ENCODE measurements around the gene GEMIN2. TPM values are rescaled to one million over a fixed set of nuclear protein-coding genes. Genes with fewer than 3 reads are reported as not detected.
"Not testable (repeated sequence)": the region's sequence is repeated elsewhere in the genome, so short reads cannot be mapped to it uniquely, and the experiment has no call there.

Gene GEMIN2, protein sequence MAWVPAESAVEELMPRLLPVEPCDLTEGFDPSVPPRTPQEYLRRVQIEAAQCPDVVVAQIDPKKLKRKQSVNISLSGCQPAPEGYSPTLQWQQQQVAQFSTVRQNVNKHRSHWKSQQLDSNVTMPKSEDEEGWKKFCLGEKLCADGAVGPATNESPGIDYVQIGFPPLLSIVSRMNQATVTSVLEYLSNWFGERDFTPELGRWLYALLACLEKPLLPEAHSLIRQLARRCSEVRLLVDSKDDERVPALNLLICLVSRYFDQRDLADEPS
- polyA plus RNA-seq (ENCODE audit: insufficient read length in 10 of 10), result 10 to 100 TPM; 12.4 to 23.0 (median 18.3) TPM
- long read RNA-seq, donor 1, transcript GEMIN2-202 (10 exons, 1,420 nt), result major isoform, 5 of 6 reads
- long read RNA-seq, donor 1, partial matches to known transcripts, result 0 of 6 reads
- long read RNA-seq, donor 1, other reads (novel, unspliced or antisense), result 0 of 6 reads
- long read RNA-seq, donor 2, partial matches to known transcripts, result 0 of 7 reads
- long read RNA-seq, donor 2, other reads (novel, unspliced or antisense), result 0 of 7 reads
- long read RNA-seq, donor 3, result 0 reads
- long read RNA-seq, donor 4, transcript GEMIN2-202 (10 exons, 1,420 nt), result major isoform, 6 of 7 reads
- long read RNA-seq, donor 4, partial matches to known transcripts, result 0 of 7 reads
- long read RNA-seq, donor 4, other reads (novel, unspliced or antisense), result 0 of 7 reads
- long read RNA-seq, donor 5, partial matches to known transcripts, result 0 of 4 reads
- long read RNA-seq, donor 5, other reads (novel, unspliced or antisense), result 0 of 4 reads
- long read RNA-seq, donor 6, partial matches to known transcripts, result 0 of 6 reads
- long read RNA-seq, donor 6, other reads (novel, unspliced or antisense), result 0 of 6 reads
- long read RNA-seq, donor 7, partial matches to known transcripts, result 0 of 2 reads
- long read RNA-seq, donor 7, other reads (novel, unspliced or antisense), result 0 of 2 reads
- long read RNA-seq, donor 8, partial matches to known transcripts, result 8 of 11 reads
- long read RNA-seq, donor 8, other reads (novel, unspliced or antisense), result 0 of 11 reads
- long read RNA-seq, donor 9, partial matches to known transcripts, result 0 of 1 reads
- long read RNA-seq, donor 9, other reads (novel, unspliced or antisense), result 0 of 1 reads

DNA sequence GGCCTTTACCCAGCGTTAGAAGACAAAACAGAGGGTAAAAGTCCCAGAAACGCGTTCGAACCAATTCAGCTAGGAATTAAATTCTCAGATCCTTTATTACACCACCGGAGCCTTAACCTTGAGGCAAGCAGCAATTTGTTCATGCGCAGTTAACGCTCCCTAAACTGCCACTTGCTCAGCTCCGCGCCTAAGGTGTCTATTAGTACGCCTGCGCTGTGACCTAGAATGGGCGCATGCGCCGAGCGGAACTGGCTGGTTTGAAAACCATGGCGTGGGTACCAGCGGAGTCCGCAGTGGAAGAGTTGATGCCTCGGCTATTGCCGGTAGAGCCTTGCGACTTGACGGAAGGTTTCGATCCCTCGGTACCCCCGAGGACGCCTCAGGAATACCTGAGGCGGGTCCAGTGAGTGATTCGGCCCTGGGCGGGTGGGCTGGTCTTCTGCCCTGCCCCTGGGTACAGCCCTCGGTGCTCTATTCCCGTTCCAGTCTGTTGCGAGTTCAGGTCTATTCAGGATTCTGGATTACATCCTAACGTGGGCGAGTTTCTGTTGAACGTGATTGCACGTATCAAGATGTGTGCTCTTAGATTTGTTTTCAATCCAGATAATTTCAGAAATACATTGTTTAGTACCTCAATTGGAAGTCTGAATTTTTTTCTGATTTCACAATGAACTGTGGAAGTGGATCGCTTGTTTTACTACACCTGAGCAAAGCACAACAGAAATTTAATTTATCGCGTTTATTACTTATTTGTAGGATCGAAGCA, at the start of gene GEMIN2:
Gene GEMIN2, plus strand, starts transcription at position 251 of the 766 bp plus-strand sequence. Its CDS starts 16 bp downstream, at position 267.
- DNase-seq, result peak; percentile 95 to 97 (median 95)

DNA sequence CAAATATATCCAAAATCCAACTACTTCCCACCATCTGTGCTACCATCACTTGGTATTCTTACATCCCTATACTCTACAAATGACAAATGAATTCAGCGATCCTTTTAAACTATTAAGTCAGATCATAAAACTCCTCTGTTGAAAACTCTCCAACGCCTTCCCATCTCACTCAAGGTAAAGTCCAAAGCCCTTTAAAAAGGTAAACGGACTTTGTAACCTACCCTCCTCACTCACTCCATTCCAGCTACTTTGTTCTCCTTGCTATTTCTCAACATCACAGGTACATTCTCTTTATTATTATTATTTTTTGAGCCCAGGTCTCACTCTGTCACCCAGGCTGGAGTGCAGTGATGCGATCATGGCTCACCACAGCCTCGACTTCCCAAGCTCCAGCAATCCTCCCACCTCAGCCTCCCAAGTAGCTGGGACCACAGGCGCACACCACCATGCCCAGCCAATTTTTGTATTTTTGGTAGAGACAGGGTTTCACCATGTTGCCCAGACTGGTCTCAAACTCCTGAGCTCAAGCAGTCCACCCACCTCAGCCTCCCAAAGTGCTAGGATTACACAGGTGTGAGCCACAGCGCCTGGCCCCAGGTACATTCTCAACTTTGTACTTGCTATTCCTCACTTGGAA, 44.8 kb upstream of the GEMIN2 start:
- DNase-seq, result not testable (repeated sequence)

DNA sequence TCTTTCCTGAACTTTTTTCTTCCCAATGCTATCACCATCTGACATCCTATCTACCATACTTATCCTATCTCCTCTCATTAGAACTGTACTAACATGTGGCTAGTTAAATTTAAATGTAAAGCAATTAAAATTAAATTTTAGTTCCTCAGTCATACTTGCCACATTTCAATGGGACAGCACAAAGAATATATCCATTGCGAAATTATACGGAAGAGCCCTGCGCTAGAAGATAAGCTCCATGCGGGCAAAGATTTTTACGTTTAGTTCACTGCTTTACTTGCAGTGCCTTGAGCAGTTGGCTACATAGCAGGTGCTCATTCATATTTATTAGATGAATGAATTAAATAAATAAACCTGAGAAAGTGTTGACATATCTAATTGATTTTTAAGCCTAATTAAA, 44.2 kb upstream of the GEMIN2 start:
- no peak for DNase-seq

DNA sequence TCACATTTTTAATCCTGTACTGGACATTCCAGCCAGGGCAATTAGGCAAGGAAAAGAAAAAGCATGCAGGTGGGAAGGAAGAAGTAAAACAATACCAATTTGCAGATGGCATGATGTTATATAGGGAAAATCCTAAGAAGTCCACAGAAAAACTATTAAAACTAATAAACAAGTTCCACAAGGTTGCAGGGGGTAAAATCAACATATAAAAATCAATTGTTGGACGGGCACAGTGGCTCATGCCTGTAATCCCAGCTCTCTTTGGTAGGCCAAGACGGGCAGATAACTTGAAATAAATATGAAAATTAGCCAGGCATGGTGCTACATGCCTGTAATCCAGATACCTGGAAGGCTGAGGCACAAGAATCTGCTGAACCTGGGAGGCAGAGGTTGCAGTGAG, 43.0 kb upstream of the GEMIN2 start:
- DNase-seq, result no peak

DNA sequence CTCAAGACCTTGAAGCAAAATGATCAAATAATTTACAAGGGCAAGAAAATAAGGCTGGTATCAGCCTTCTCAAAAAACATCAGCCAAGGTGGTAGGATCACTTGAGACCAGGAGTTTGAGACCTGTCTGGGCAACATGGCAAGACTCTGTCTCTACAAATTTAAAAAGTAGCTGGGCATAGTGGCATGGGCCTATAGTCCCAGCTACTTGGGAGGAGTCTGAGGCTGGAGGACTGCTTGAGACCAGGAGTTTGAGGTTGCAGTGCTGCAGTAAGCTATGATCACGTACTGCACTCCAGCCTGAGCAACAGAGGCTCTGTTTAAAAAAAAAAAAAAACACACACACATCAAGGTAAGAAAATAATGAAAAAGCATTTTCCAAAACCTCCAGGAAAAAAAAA, 33.2 kb upstream of the GEMIN2 start:
- no peak for DNase-seq

DNA sequence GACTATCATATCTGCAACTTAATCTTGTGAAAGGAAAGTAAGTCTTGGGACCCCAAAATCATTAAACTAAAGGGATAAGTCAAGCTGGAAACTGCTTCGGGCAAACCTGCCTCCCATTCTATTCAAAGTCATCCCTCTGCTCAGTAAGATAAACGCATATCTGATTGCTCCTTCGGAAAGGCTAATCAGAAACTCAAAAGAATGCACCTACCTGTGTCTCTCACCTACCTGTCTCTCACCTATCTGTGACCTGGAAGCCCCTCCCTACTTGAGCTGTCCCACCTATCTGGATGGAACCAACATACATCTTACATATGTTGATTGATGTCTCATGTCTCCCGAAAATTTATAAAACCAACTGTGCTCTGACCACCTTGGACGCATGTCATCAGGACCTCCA, 31.0 kb upstream of the GEMIN2 start:
- no peak for DNase-seq

DNA sequence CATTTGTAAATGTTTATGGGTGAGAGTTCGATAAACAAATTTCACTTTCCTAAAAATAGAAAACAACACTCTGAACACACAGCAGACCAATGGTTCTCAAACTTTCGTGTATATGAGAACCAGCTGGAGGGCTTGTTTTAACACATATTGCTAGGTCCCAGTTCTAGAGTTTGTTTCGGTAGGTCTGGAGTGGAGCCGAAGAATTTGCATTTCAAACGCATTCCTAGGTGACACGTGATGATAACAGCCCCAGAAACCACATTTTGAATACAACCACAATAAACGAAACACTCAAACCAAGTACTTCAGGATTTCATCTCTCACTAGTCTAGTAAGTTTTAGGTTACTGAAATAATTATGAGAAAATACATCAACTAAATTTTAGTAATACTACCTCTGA, 28.2 kb upstream of the GEMIN2 start:
- DNase-seq, result no peak

DNA sequence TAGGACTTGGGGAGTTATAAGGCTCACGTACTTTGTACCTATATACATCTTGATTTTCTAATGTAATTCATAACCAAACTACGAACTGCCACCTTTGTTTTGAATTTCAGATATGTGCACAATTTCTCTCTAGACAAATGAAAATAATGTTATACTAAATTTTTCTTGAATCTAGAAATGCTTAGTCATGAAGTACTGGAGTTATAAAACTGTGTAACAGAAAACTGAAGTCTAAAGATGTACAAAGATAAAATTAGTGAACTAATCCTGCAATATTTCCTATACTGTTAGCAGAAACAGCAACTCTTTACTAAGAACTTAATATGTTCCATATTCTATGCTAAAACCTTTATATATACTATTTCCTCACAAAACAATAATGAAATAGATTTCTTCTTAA, 26.6 kb upstream of the GEMIN2 start:
- no peak for DNase-seq

DNA sequence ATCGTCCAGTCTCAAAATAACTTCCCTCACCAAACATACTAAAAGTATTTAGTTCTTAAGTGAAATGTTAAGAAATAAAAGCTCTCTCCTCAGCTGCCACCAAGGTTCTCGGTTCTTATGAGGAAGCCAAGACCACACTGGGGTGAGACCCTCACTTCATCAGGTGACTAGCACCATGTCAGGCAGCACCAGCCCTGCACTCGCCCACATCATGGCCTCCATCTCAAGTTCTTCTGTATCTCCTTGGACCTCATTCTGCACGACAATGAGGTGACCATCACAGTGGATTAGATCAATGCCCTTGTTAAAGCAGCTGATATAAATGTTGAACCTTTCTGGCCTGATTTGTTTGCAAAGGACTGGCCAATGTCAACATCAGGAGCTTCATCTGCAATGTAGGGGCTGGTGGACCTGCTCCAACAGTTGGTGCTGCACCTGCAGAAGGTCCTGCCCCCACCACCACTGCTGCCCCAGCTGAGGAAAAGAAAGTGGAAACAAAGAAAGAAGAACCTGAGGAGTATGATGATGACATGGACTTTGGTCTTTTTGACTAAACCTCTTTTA, 23.5 kb upstream of the GEMIN2 start:
- no peak for DNase-seq

DNA sequence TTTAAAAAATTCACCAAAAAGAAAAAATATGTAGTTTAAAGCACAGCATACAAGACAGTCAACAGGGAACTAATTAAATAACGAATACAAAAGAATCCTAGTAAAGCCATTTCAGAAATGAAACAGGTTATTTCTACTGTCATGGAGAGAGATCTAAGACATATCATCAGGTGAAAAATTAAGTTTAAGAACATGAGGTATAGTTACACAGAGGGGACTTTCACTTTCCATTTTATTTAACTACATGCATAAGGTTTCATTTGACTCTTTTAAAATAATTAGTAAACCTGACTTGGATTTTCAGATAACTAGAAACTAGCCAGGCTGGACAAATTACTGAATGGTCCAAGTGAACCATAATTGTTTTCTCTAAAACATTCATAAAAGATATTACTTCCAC, 22.4 kb upstream of the GEMIN2 start:
- no peak for DNase-seq

DNA sequence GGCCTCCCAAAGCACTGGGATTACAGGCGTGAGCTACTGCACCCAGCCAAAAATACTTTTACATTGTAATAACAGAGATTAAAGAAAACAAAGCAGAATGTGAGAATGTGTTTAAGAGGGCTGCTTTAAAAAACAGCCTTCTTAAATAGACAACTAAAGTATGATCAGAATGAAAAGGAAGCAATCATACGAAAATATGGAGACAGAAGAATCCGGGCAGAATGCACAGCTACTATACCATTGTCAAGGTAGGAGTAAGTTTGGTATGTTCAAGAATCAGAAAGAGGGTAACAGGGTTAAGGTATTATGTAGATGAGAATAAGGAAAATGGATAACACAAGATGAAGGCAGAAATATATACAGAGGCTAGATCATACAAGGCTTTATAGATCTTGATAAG, 19.6 kb upstream of the GEMIN2 start:
- DNase-seq, result no peak

DNA sequence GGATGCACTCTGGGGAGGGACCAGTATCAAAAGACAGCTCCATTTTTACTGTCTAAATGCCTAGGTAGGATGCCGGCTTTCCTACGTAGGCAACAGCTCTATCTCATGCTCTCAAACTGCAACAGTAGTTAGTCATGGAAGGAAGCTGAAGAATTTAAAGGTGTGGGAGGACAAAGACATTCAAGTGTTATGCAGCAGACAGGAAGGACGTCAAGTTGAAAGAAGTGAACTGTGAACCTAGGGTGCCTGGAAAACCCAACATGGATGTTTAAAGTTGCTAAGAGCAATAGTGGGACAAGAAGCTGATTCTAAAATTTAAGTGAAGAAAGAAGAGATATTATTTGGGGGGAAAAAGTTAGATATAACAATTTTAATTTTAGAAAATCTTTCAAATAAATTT, 17.0 kb upstream of the GEMIN2 start:
- DNase-seq, result no peak

DNA sequence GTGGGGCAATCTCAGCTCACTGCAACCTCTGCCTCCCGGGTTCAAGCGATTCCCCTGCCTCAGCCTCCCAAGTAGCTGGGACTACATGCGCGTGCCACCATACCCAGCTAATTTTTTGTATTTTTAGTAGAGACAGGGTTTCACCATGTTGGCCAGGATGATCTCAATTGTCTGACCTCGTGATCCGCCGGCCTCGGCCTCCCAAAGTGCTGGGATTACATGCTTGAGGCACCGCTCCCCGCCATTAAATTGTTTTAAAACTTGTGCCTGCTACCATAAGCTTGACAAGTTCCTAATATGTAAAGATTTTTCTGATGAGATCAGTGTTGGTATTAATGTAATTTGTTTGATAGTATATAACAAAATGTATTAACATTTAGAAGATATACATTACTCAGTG, 14.9 kb upstream of the GEMIN2 start:
- DNase-seq, result not testable (repeated sequence)

DNA sequence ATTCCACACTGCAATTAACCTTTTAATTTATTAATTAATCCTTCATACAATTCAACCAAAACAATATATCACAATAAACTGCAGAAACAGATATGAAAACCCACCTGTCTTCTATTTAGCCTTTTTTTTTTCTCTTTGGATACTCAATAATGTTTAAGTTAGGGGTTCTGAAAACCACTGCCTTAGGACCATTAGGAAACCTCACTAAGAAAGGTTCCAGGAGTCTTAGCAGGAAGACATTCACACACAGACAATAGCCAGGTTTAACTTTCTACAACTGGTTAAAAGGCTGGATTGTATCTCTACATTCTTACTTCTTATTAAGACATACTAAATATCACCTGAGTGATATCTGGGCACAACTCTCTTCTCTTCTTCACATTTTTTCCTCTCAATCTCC, 14.4 kb upstream of the GEMIN2 start:
- DNase-seq, result no peak

DNA sequence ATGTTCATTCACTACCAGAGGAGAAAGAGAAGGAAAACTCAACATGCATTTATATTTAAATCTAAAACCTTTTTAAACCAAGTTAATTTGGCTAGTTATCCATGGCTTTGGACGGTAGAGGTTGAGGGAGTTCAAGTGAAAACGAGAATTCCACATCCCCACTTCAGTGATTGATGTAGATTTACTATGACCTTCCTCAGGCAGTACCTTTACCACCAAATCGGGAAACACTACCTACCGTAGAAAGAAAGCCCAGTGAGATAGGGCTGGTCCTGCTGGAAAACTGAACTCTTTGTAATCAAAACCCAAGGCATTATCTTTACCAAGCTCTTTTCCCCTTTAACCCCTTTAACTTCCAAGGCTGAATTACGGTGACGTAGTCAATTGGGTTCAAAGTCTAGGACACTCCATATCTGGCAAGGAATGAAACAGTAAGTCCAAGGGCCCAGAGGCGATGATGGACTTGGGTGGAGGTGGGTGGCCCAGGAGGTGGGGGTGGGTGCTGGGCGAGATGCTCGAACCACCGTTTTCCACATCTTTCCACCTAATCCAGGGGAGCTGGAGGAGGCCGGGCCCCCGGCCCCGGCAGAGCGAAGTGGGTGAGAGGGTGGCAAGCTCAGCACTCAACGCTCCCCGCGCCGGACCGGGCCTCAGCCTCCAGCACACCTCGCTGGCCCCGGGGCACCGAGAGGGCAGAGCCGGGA, 11.7 kb upstream of the GEMIN2 start:
- peak; percentile 43 to 86 (median 66) for DNase-seq

DNA sequence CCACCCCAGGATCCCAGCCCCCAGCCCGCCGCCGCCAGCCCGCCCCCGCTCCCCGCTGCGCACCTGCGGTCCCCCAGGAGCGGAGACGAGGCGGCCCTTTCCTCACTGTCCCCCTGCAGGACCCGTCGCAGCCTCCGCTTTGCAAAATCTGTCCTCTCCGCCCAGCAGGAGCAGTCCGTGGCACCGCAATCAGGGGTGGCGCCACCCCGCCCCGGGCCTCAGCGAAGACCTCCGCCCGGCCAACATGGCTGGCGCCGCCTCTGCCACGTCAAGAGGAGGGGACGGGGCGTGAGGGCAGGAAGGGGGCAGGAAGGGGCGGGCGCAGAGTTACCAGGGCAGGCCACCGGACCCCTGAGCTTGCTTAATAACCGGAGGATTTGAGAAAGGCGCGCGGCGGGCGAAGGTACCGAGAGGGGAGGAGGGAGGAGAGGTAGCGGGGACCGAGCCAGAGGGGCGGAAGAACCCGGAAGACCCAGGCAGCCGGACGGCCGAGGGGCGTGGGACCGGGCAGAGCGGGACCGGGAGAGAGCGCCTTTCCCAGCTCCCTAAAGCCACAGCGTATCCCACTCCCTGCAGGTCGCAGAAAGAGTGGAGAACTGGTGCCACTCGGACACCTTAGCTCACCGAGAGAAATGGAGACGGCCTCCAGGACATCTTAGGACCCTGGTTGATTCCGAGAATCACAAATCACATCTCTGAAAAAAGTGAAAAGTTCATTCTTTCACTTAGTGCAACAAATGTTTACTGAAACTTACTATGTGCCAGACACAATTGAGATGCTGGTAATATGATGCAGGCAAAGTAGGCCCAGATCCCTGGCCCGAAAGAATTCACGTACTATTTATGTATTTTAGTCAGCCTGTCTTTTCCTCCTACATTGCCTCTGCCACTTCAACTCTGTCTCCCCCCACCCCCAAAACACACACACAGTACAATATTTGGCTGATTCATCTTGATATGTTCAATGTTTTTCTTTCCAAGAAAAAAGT, 10.9 kb upstream of the GEMIN2 start, which contains the start of gene SEC23A:
Gene SEC23A, minus strand, starts transcription at position 267 of the 989 bp plus-strand sequence. CDS start 7,117 bp downstream, outside the sequence.
- peak; percentile 89 to 97 (median 90) for DNase-seq

DNA sequence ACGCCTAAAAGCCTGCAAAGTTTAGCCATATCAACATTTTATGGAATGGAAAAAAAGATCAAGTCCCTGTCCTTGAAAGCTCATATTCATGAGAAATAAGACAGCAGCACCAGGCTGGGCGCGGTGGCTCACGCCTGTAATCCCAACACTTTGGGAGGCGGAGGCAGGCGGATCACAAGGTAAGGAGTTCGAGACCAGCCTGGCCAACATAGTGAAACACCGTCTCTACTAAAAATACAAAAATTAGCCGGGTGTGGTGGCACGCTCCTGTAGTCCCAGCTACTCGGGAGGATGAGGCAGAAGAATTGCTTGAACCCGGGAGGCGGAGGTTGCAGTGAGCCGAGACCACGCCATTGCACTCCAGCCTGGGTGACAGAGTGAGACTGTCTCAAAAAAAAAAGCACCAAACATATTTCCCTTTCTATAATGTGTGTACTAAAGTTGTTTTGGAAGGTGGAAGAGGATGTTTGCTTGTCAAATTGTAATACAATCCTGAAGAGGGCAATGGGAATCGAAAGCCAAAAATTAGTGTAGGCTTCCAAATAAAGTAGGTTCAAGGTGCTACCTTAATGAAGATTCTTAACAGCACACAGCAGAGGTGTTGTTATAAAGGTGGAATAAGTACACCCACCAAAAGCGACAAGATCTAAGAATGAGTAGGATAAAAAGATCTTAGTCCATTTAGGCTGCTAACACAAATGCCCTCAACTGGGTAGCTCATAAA, 9.9 kb upstream of the GEMIN2 start:
- DNase-seq, result not testable (repeated sequence)

DNA sequence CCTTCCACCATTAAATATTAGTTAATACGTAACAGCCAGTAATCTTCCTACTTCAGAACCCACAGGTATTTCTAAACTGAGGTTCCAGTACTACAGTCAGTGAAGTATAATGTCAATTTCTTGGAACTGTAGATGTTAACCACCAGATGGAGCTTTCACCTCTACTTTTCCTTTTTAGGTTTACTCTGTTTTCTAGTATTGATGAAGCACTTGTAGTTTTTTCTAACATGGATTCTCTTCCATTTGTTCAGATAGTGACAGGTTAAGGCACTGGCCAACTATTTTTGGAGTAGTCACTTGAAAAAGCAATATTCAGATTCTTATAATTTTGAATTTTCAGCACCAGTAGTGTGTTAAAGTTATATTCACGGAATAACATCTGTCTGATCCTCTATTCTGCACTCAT, 6.5 kb upstream of the GEMIN2 start:
- peak in 2 of 3 donors; percentile 16 to 42 for DNase-seq

Measured in muscle of back (tissue), 13 donors.